Embryonic facial prominence (tissue), 1 donor: ENCODE measurements around the gene PLPPR4.
"Not testable (repeated sequence)": the region's sequence is repeated elsewhere in the genome, so short reads cannot be mapped to it uniquely, and the experiment has no call there.

Source experiments
- DNase-seq: peaks from one replicate; pipeline ENCODE4 v3.0.0-alpha.2; 2016; ENCODE audit errors: extremely low spot score

Gene PLPPR4

GRCh38 chr1:99264201-99265021, at the start of gene PLPPR4:
TSS of gene PLPPR4 (plus strand) at chr1:99264492. CDS start at chr1:99264594, 102 bp downstream.
- DNase-seq, result peak; percentile 6

GRCh38 chr1:99216956-99217355, 47.3 kb upstream of the PLPPR4 start:
- no peak for DNase-seq

GRCh38 chr1:99217599-99217998, 46.7 kb upstream of the PLPPR4 start:
- DNase-seq, result no peak

- DNase-seq, result no peak
Observed at GRCh38 chr1:99218572-99218971, 45.7 kb upstream of the PLPPR4 start.

- DNase-seq, result no peak
Observed at GRCh38 chr1:99218999-99219398, 45.3 kb upstream of the PLPPR4 start.

GRCh38 chr1:99227056-99227897, 37.0 kb upstream of the PLPPR4 start:
- DNase-seq, result no peak

GRCh38 chr1:99228153-99228552, 36.1 kb upstream of the PLPPR4 start:
- DNase-seq, result no peak

- DNase-seq, result no peak
Observed at GRCh38 chr1:99229122-99229521, 35.2 kb upstream of the PLPPR4 start.

GRCh38 chr1:99230695-99231094, 33.6 kb upstream of the PLPPR4 start:
- no peak for DNase-seq

- no peak for DNase-seq
Observed at GRCh38 chr1:99232172-99232571, 32.1 kb upstream of the PLPPR4 start.

GRCh38 chr1:99233446-99233845, 30.8 kb upstream of the PLPPR4 start:
- no peak for DNase-seq

- DNase-seq, result no peak
Observed at GRCh38 chr1:99236756-99237155, 27.5 kb upstream of the PLPPR4 start.

GRCh38 chr1:99239690-99240089, 24.6 kb upstream of the PLPPR4 start:
- DNase-seq, result no peak

GRCh38 chr1:99240621-99241020, 23.7 kb upstream of the PLPPR4 start:
- DNase-seq, result no peak

- no peak for DNase-seq
Observed at GRCh38 chr1:99246152-99246551, 18.1 kb upstream of the PLPPR4 start.

- no peak for DNase-seq
Observed at GRCh38 chr1:99247199-99247598, 17.1 kb upstream of the PLPPR4 start.

- DNase-seq, result no peak
Observed at GRCh38 chr1:99250728-99251127, 13.6 kb upstream of the PLPPR4 start.

GRCh38 chr1:99251308-99251707, 13.0 kb upstream of the PLPPR4 start:
- no peak for DNase-seq

- DNase-seq, result no peak
Observed at GRCh38 chr1:99252630-99253029, 11.7 kb upstream of the PLPPR4 start.

GRCh38 chr1:99260402-99260801, 3.9 kb upstream of the PLPPR4 start:
- DNase-seq, result not testable (repeated sequence)

GRCh38 chr1:99265124-99265523, 832 bp downstream of the PLPPR4 start:
- no peak for DNase-seq

- no peak for DNase-seq
Observed at GRCh38 chr1:99266726-99267125, 2.4 kb downstream of the PLPPR4 start.

GRCh38 chr1:99268021-99268420, 3.7 kb downstream of the PLPPR4 start:
- no peak for DNase-seq
